K562 (cell line): ENCODE results near the gene GSTM1. TPM values are rescaled to one million over a fixed set of nuclear protein-coding genes. Genes with fewer than 3 reads are reported as not detected.

Source experiments
- BMI1 ChIP-seq: fragments of 150-350 bp; IDR thresholded peaks from 2 replicates; pipeline ENCODE4 v1.6.1; 2014; ENCODE audit warnings: low read length
- CEBPZ ChIP-seq: fragments of 150-350 bp; IDR thresholded peaks from 2 replicates; pipeline ENCODE4 v1.6.1; 2014; ENCODE audit warnings: low read depth, mild to moderate bottlenecking, low read length, borderline replicate concordance
- DEAF1 ChIP-seq: fragments of 450-650 bp; formaldehyde crosslinking; IDR thresholded peaks from 2 replicates; pipeline ENCODE4 v1.4.0; 2020; ENCODE audit warnings: mild to moderate bottlenecking, moderate library complexity
- ELF2 ChIP-seq: fragments of 250-450 bp; sonication (Bioruptor Pico); IDR thresholded peaks from 2 replicates; pipeline ENCODE4 v1.5.0; 2021; ENCODE audit warnings: mild to moderate bottlenecking
- ESRRB ChIP-seq: fragments of 250-450 bp; sonication (Bioruptor Pico); IDR thresholded peaks from 2 replicates; pipeline ENCODE4 v1.5.0; 2020; ENCODE audit warnings: mild to moderate bottlenecking, moderate library complexity, borderline replicate concordance
- FOXP1 ChIP-seq: sonication (generic); formaldehyde crosslinking; IDR thresholded peaks from 2 replicates; pipeline ENCODE4 v1.8.0; 2022; ENCODE audit warnings: mild to moderate bottlenecking, missing genetic modification reagents
- GMEB1 ChIP-seq: fragments of 250-450 bp; sonication (Bioruptor Pico); IDR thresholded peaks from 2 replicates; pipeline ENCODE4 v1.4.0; 2020; ENCODE audit warnings: mild to moderate bottlenecking
- GTF2F1 ChIP-seq: IDR thresholded peaks from 2 replicates; pipeline ENCODE4 v1.6.1; 2011; ENCODE audit warnings: low read depth, low read length, improper control_type of control experiment
- MTA2 ChIP-seq: fragments of 450-650 bp; IDR thresholded peaks from 2 replicates; pipeline ENCODE4 v1.6.1; 2016; ENCODE audit warnings: low read depth
- NR4A1 ChIP-seq, 2 experiments: fragments of 250-450 bp in 1 of 2; fragments of 450-650 bp in 1 of 2; sonication (Bioruptor Pico) in 1 of 2; IDR thresholded peaks; 2 replicates each; pipeline versions ENCODE4 v1.4.0 to v1.6.1; 2016 to 2020; ENCODE audit warnings: mild to moderate bottlenecking in 2 of 2, missing compliant biosample characterization in 1 of 2, missing genetic modification characterization in 1 of 2, moderate library complexity in 1 of 2
- POLR2B ChIP-seq: fragments of 450-650 bp; IDR thresholded peaks from 2 replicates; pipeline ENCODE4 v1.6.1; 2018; ENCODE audit warnings: low read depth; ENCODE audit not compliant: partially characterized antibody
- SMARCE1 ChIP-seq: fragments of 450-650 bp; IDR thresholded peaks from 2 replicates; pipeline ENCODE4 v1.7.1; 2016; ENCODE audit warnings: mild to moderate bottlenecking
- SRSF9 ChIP-seq: fragments of 200-400 bp; formaldehyde crosslinking; IDR thresholded peaks from 2 replicates; pipeline ENCODE4 v1.6.1; 2017; ENCODE audit warnings: low read depth, low read length, borderline replicate concordance
- TAF15 ChIP-seq: fragments of 200-400 bp; formaldehyde crosslinking; IDR thresholded peaks from 2 replicates; pipeline ENCODE4 v1.6.1; 2017; ENCODE audit warnings: mild to moderate bottlenecking, low read depth, low read length, moderate library complexity
- THAP7 ChIP-seq: fragments of 250-450 bp; sonication (Bioruptor Pico); IDR thresholded peaks from 2 replicates; pipeline ENCODE4 v1.5.0; 2021
- YY1 ChIP-seq, 3 experiments: IDR thresholded peaks; 2 replicates each; pipeline ENCODE4 v1.6.1; 2011; ENCODE audit warnings: low read length in 2 of 3, mild to moderate bottlenecking in 2 of 3, moderate library complexity in 2 of 3, borderline replicate concordance in 1 of 3, control low read depth in 1 of 3, low read depth in 1 of 3; ENCODE audit not compliant: insufficient read depth in 3 of 3, insufficient replicate concordance in 2 of 3, control insufficient read depth in 1 of 3, insufficient read length in 1 of 3; ENCODE audit errors: extremely low read depth in 1 of 3
- ZFP36 ChIP-seq: fragments of 150-350 bp; IDR thresholded peaks from 2 replicates; pipeline ENCODE4 v1.6.1; 2018; ENCODE audit warnings: low read length, low read depth; ENCODE audit not compliant: partially characterized antibody
- ZNF140 ChIP-seq: fragments of 250-450 bp; sonication (Bioruptor Pico); IDR thresholded peaks from 2 replicates; pipeline ENCODE4 v1.8.0; 2021; ENCODE audit warnings: moderate library complexity, mild to moderate bottlenecking, inconsistent platforms
- ZNF212 ChIP-seq: fragments of 450-650 bp; formaldehyde crosslinking; IDR thresholded peaks from 2 replicates; pipeline ENCODE4 v1.4.0; 2020; ENCODE audit warnings: mild to moderate bottlenecking
- ZNF699 ChIP-seq: fragments of 250-450 bp; sonication (Bioruptor Pico); IDR thresholded peaks from 2 replicates; pipeline ENCODE4 v1.8.0; 2021; ENCODE audit warnings: mild to moderate bottlenecking, moderate library complexity; ENCODE audit not compliant: insufficient replicate concordance
- ZNF76 ChIP-seq: fragments of 250-450 bp; sonication (Bioruptor Pico); IDR thresholded peaks from 2 replicates; pipeline ENCODE4 v1.4.0; 2020; ENCODE audit warnings: mild to moderate bottlenecking, moderate library complexity, borderline replicate concordance
- polyA plus RNA-seq, 8 experiments: library from polyadenylated mRNA; depleted of rRNA in 4 of 8; stranded (reverse) in 5 of 8; unstranded in 3 of 8; fragments of >200 nt; fragmentation: Nextera tagmentation in 2 of 8; fragmentation: Illumina TruSeq in 1 of 8; extraction: Ambion mirVana in 2 of 8; extraction: Trizol in 1 of 8; gene quantifications; 2 replicates each; pipeline versions ENCODE4 v1.2.1 to v1.2.3, GENCODE V29; 2011 to 2014; ENCODE audit warnings: inconsistent platforms in 1 of 8, missing spikeins in 1 of 8
- total RNA-seq, 7 experiments: library from RNA; depleted of rRNA in 6 of 7; stranded (reverse); fragments of >200 nt in 6 of 7; fragmentation: Illumina TruSeq in 2 of 7; extraction: Trizol in 2 of 7; gene quantifications; 2 replicates each; pipeline versions ENCODE4 v1.2.1 to v1.2.3, GENCODE V29; 2011 to 2021; ENCODE audit warnings: low replicate concordance in 1 of 7

The GSTM1 gene
- total and polyA plus RNA-seq, 9 of the 15 experiments (the other 6 are each of a cell fraction or from before 2014, with no cell fraction given): not detected

GRCh38 chr1:109640285-109640865 is 47.2 kb upstream of the GSTM1 start (continued):
- TF ChIP-seq ELF2 (CRISPR knock-in tag): no peak
- TF ChIP-seq GTF2F1: no peak
- TF ChIP-seq NR4A1 (CRISPR knock-in tag; IDR thresholded peaks at IDR 0.05): no peak; the same call in 1 of the 2 replicates
- no peak for TF ChIP-seq NR4A1 (tag; IDR thresholded peaks at IDR 0.05)
- no peak for TF ChIP-seq ZNF699 (CRISPR knock-in tag)
- TF ChIP-seq SMARCE1: peak; percentile 56; the same call in 1 of the 2 replicates
- TF ChIP-seq CEBPZ: no peak
- no peak for TF ChIP-seq ESRRB (CRISPR knock-in tag)
- TF ChIP-seq MTA2: no peak
- TF ChIP-seq SRSF9: no peak
- no peak for TF ChIP-seq ZNF140
- peak in 1 of 3 experiments; percentile 46 for TF ChIP-seq YY1 (IDR thresholded peaks at IDR 0.05; ENCODE audit: borderline replicate concordance in 1 of 3, control insufficient read depth in 1 of 3, extremely low read depth in 1 of 3, insufficient read depth in 3 of 3, insufficient read length in 1 of 3, insufficient replicate concordance in 2 of 3, low read depth in 1 of 3, low read length in 2 of 3)
- TF ChIP-seq THAP7 (CRISPR knock-in tag): no peak
- no peak for TF ChIP-seq BMI1
- TF ChIP-seq DEAF1 (CRISPR knock-in tag): 0 out of 2 replicates have a peak, but pooled peaks have one; percentile 32
- 0 out of 2 replicates have a peak, but pooled peaks have one; percentile 34 for TF ChIP-seq ZNF76 (CRISPR knock-in tag)
- TF ChIP-seq FOXP1 (CRISPR knock-in tag): no peak
- no peak for TF ChIP-seq GMEB1
- no peak for TF ChIP-seq ZFP36
- no peak for TF ChIP-seq ZNF212 (CRISPR knock-in tag)
- TF ChIP-seq POLR2B: no peak
- no peak for TF ChIP-seq TAF15
